Measurements from ENCODE around the gene BCKDHA. TPM values are rescaled to one million over a fixed set of nuclear protein-coding genes. Genes with fewer than 3 reads are reported as not detected.

Gene BCKDHA
- total and polyA plus RNA-seq, 9 of the 15 experiments (the other 6 are each of a cell fraction or from before 2014, with no cell fraction given), result 4.5 to 52.5 (median 14.1) TPM

DNA sequence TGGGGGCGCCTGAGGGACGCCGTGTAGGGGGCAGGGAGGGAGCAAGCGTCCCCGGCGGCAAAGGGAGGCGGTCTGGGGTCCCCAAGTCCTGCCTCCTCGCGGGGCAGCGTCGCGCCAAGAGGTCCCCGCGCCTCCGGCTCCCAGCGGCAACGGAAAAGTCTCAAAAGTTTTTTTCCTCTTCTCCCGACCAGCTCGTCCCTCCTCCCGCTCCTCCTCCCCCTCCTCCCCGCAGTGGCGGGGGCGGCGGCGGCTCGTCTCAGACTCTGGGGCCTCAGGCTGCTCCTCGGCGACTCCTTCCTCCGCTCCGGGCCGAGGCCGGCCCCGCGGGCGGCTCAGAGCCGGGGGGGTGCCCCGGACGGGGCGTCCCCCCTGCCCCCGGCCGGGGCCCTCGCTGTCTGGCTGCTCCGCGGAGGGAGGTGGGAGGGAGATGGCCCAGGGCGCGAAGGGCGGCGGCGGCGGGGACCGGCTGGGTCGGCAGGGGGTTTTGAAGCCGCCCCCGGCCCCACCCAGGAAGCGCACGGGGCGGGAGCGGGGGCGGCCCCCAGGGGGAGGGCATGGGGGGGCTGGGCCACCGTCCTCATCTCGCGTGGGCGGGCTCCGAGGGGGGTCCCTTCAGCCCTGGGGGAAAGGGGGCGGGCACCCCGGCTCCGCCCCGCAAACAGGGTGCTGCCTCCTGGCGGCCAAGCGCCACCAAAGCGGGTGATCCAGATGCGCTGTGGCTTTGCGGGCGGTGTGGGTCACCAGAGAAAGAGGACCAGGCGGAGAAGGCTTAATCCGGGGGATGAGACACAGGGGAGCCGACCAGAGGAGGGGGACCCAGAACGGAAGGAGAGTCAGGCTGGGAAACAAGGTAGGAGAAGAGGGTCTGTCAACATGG lies 43.9 kb upstream of the BCKDHA start, which contains the start of gene TGFB1 (continued):
- TF ChIP-seq ZNF79 (CRISPR knock-in tag; IDR thresholded peaks at IDR 0.05; ENCODE audit: low read depth), result no peak
- TF ChIP-seq CHCHD3 (CRISPR knock-in tag; IDR thresholded peaks at IDR 0.05), result no peak
- no peak for TF ChIP-seq ZNF778 (CRISPR knock-in tag; IDR thresholded peaks at IDR 0.05)
- TF ChIP-seq U2AF1 (optimal IDR thresholded peaks at IDR 0.05; ENCODE audit: low read depth, low read length), result peak; percentile 79
- TF ChIP-seq SRF (CRISPR knock-in tag; IDR thresholded peaks at IDR 0.05), result no peak; a peak in 1 of 4 replicates
- no peak for TF ChIP-seq NR2C2 (CRISPR knock-in tag; IDR thresholded peaks at IDR 0.05)
- peak; percentile 50; the same call in 1 of the 2 replicates for TF ChIP-seq NR2C2 (tag; IDR thresholded peaks at IDR 0.05)
- TF ChIP-seq, protein P1, sequence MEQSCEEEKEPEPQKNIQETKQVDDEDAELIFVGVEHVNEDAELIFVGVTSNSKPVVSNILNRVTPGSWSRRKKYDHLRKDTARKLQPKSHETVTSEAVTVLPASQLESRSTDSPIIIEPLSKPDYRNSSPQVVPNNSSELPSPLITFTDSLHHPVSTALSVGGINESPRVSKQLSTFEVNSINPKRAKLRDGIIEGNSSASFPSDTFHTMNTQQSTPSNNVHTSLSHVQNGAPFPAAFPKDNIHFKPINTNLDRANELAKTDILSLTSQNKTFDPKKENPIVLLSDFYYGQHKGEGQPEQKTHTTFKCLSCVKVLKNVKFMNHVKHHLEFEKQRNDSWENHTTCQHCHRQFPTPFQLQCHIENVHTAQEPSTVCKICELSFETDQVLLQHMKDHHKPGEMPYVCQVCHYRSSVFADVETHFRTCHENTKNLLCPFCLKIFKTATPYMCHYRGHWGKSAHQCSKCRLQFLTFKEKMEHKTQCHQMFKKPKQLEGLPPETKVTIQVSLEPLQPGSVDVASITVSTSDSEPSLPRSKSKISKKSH (CRISPR knock-in tag; IDR thresholded peaks at IDR 0.05), result no peak
- TF ChIP-seq EZH2 (IDR thresholded peaks at IDR 0.05; ENCODE audit: borderline replicate concordance, low read depth, low read length), result no peak
- no peak for TF ChIP-seq SIRT6 (IDR thresholded peaks at IDR 0.05; ENCODE audit: low read depth, low read length)
- no peak for TF ChIP-seq HLTF (IDR thresholded peaks at IDR 0.05)
- TF ChIP-seq, protein P2, sequence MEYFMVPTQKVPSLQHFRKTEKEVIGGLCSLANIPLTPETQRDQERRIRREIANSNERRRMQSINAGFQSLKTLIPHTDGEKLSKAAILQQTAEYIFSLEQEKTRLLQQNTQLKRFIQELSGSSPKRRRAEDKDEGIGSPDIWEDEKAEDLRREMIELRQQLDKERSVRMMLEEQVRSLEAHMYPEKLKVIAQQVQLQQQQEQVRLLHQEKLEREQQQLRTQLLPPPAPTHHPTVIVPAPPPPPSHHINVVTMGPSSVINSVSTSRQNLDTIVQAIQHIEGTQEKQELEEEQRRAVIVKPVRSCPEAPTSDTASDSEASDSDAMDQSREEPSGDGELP (CRISPR knock-in tag; IDR thresholded peaks at IDR 0.05; ENCODE audit: borderline replicate concordance), result peak; percentile 88
- TF ChIP-seq, protein P3, sequence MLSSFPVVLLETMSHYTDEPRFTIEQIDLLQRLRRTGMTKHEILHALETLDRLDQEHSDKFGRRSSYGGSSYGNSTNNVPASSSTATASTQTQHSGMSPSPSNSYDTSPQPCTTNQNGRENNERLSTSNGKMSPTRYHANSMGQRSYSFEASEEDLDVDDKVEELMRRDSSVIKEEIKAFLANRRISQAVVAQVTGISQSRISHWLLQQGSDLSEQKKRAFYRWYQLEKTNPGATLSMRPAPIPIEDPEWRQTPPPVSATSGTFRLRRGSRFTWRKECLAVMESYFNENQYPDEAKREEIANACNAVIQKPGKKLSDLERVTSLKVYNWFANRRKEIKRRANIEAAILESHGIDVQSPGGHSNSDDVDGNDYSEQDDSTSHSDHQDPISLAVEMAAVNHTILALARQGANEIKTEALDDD (IDR thresholded peaks at IDR 0.05), result no peak
- no peak for TF ChIP-seq ZNF197 (CRISPR knock-in tag; IDR thresholded peaks at IDR 0.05; ENCODE audit: low read depth)
- peak; percentile 71 for TF ChIP-seq ELF1 (tag; IDR thresholded peaks at IDR 0.05)
- TF ChIP-seq ZNF695 (CRISPR knock-in tag; IDR thresholded peaks at IDR 0.05), result no peak
- no peak for TF ChIP-seq STAT5A (IDR thresholded peaks at IDR 0.05; ENCODE audit: borderline replicate concordance, low read length)
- TF ChIP-seq MED1 (CRISPR knock-in tag; IDR thresholded peaks at IDR 0.05; ENCODE audit: borderline replicate concordance), result no peak
- TF ChIP-seq CBFB (CRISPR knock-in tag; IDR thresholded peaks at IDR 0.05), result no peak
- TF ChIP-seq ESRRB (CRISPR knock-in tag; IDR thresholded peaks at IDR 0.05; ENCODE audit: borderline replicate concordance), result no peak
- peak; percentile 54 for TF ChIP-seq ZFP36 (IDR thresholded peaks at IDR 0.05; ENCODE audit: low read depth, low read length, partially characterized antibody)
- TF ChIP-seq ZNF124 (CRISPR knock-in tag; IDR thresholded peaks at IDR 0.05), result no peak
- TF ChIP-seq ETV1 (tag; conservative IDR thresholded peaks at IDR 0.05; ENCODE audit: low read depth), result no peak
- TF ChIP-seq KAT7 (CRISPR knock-in tag; IDR thresholded peaks at IDR 0.05; ENCODE audit: borderline replicate concordance), result no peak
- no peak; the same call in 1 of the 2 replicates for TF ChIP-seq EP400 (IDR thresholded peaks at IDR 0.05)
- no peak for TF ChIP-seq GATA2 (CRISPR knock-in tag; IDR thresholded peaks at IDR 0.05)
- TF ChIP-seq ETS2 (tag; IDR thresholded peaks at IDR 0.05; ENCODE audit: borderline replicate concordance, poor library complexity, severe bottlenecking), result no peak

Measured in K562 (cell line).